ENCODE results near the gene NTRK2.

Gene NTRK2

DNA sequence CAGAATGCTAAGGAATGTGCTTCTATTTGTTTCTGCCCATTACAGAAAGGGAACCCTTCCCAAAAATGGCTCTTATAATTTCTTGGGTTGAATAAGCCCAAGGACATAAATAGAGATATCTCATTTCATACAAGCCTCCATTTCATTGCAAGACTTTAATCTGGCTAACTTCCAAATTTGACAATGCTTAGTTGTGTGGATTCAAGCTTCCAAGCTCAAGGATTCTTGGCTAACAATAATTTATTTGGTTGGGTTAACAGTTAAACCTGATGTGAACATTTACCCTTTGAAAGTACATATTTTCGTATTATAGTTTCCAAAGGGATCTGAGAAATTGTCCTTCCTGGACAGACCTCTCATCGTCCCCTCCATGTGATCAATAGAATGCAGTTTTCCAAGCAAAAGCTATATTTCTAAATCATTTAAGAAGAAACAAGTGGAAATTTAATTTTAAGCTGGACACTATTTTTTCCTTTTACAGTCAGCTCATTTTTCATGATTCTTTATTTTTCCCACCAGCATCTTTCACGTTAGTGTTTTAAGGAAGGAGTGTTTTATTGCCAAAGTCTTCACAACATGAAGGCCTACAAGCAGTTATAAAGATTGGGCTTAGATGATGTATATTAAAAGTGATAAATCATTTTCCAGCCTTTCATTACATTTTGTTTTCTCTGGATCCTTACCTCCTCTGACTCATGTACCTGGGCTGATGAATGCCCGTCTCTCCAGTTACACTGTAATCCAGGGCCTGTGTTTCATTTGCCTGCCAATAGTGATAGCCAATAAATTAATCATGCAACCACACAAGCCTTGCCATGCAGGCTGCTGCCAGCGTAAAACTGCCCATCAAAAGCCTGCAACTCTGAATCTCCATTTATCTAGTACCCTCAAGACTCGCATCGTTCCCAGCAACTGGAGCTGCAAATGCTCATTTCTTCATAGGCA, 176.7 kb downstream of the NTRK2 start:
- in situ Hi-C loops (cut with MboI; ENCODE audit: low sequenced_read_pairs), result no loop called here

DNA sequence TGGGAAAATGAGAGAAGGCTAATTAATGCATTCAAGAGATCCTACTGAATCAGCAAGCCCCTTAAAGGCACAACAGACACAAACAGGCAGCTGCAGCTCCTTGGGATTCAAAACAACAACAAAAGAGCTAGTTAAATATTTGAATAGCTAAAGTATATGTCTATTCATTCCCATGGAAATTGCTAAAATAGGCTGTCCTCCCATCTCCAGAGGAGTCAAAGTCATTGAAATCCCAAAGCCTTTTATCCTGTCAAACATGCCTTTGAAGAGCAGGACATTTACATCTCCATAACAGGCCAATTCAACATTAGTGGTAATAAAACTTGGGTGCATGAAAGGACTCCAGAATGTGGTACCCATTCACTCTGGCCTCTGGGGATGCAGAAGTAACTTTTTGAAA, 177.4 kb downstream of the NTRK2 start:
- in situ Hi-C loops (cut with MboI; ENCODE audit: low sequenced_read_pairs), result no loop called here

- in situ Hi-C loops (cut with MboI; ENCODE audit: low sequenced_read_pairs), result no loop called here
Observed at GRCh38 chr9:84849049-84849448, 179.5 kb downstream of the NTRK2 start.

GRCh38 chr9:84850830-84851392, 181.4 kb downstream of the NTRK2 start:
- in situ Hi-C loops (cut with MboI; ENCODE audit: low sequenced_read_pairs), result no loop called here

GRCh38 chr9:84851935-84852585, 182.5 kb downstream of the NTRK2 start:
- in situ Hi-C loops (cut with MboI; ENCODE audit: low sequenced_read_pairs), result no loop called here

- in situ Hi-C loops (cut with MboI; ENCODE audit: low sequenced_read_pairs), result no loop called here
Observed at GRCh38 chr9:84852617-84853301, 183.2 kb downstream of the NTRK2 start.

DNA sequence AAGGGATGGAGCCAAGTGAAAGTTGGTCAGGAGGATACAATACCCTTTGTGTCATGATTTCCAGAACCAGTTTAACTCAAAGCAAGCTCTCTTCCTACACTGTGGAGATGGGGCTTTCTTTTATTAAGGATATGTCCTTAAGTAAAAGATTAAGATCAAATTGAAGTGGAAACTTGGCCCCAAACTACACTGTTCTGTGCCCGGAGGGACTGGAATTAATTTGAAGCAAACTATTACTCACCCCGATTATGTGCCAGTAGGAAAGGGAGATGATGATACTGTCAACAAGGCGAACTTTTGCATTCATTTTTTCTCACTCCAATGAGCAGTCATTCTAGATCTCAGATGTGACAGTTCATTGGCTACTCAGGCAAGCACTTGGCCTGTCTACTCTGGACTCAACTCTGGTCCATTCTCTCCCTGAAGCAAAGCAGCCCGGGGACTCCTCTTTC, 186.7 kb downstream of the NTRK2 start:
- in situ Hi-C loops (cut with MboI; ENCODE audit: low sequenced_read_pairs), result no loop called here

- in situ Hi-C loops (cut with MboI; ENCODE audit: low sequenced_read_pairs), result no loop called here
Observed at GRCh38 chr9:84857211-84857610, 187.7 kb downstream of the NTRK2 start.

DNA sequence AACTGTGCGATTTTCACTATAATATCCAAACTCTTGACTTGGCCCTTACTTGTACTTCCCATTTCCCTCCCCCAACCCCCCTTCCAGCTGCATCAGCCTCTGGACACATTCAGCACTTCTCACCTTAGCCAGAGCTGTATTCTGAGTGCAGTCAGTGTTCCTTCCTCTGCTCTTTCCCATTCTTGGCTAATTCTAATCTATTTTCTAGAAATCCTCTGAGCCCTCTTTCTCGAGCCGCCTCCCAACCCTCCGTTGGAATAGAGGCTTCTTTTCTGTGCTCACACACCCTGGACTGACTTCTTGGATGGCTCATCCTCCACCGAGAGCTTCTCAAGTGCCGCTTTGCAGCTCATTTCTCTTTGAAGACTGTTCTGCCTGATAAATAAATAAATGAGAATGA, 188.8 kb downstream of the NTRK2 start:
- in situ Hi-C loops (cut with MboI; ENCODE audit: low sequenced_read_pairs), result no loop called here

DNA sequence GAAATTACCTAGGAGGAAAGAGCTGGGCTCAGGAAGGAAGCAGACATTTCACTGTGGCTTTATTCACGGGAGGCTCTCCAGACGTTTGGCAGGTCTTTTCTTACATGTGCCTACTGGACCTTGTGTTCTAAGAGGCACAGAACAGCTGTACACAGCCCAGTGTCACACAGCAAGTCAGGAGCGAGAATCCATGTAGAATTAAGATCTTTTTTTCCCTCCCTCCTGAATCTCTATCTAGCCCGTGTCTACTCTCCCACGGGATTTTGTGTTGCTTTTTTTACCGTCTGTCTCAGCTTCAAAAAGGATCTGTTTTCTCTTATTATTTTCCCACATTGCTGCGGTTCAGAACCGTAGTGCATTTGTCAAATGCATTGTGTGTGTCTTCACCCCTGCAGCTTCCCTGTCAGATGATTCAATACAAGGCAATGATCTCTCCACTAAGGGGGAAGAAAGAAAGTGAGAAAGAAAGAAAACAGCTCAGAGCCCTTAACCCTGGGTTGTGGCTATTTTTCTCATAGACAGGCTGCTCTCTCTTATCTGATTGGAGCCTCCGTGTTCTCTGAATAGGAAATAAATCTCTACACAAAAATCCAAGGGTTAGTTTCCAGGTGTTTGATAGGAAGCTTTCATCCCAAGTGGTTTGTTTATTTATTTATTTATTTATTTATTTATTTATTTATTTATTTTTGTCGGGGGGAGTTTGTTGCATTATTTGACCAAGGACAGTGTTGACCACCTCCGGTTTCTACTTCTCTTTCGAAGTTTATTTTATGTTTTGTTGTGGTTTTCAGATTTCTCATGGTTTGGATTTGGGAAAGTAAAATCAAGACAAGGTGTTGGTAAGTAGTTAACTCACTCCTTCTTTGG, 191.0 kb downstream of the NTRK2 start:
- in situ Hi-C loops (cut with MboI; ENCODE audit: low sequenced_read_pairs), result no loop called here

DNA sequence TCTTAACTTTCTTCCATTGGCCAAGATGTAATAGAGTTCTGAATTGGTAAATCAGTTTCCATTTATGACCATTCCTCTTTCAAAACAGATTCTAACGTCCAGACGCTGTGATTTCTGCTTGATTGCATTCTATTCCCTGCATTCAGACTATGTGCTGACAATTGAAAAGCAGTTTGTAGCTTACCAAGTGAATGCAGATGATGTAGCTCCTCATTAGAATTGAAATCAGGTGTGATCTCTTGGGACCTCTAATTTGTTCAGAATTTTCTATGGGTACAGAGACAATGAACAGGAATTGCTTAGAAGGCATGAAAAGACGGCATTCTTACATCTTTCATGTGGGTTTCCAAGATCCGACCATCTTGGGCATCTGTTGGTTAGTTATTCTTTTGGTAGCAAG, 191.9 kb downstream of the NTRK2 start:
- in situ Hi-C loops (cut with MboI; ENCODE audit: low sequenced_read_pairs), result no loop called here

DNA sequence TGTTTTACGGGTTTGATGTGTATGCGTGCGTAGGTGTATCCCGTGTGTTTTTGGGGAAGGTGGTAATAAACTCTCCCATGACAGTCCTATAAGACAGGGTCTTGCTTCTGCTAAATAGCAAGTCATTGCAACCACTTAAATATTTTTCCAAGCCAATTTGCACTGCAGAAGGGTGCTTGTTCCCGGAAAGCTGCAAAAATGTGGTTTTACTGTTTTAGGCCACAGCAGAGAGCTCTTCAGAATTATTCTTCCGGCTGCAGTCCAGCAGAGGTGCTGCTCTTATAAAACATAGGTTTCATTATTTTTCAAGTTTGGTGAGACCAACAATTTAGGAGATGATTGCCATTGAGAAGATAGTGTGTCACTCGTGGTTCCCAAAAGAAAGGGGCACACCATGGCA, 192.8 kb downstream of the NTRK2 start:
- in situ Hi-C loops (cut with MboI; ENCODE audit: low sequenced_read_pairs), result no loop called here

DNA sequence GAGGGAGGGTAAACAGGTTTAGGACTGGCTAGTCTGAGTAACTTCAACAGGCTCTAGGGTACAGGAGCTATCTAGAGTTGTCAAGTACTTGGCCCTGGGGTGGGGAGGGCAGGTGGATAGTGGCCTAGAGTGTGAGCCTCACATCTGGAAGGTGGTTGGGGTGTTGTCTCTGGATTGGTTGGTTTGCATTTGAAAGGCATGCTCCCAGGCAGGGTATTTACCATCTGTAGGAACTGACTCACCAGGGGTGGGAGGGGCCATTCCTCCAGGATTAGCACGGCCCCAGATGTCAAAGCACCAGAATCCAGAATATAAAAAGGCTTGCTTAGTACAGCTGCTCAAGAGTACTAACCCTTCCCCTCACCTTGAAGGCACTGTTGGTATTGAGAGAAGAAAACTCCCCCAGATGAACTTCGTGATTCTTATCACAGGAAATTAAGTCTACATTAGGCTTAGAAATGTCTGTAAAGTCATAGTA, 193.3 kb downstream of the NTRK2 start:
- in situ Hi-C loops (cut with MboI; ENCODE audit: low sequenced_read_pairs), result no loop called here

DNA sequence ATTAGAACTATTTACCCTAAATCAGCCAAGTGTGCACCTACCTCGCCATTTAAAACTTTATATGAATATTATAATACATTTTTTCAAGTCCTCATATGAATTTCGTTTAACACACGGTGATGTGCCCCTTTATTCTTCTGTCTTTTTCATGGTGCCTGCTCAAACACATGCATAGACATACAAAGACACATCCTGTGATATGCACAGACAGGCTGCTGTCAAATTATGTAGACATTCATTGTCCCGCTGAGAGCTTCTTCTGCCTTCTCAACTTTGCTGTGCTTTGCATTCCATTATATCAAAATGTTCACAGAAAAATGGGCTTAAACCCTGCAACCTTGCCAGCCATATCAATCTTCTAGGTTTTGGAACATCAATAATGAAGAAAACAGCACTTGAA, 193.8 kb downstream of the NTRK2 start:
- in situ Hi-C loops (cut with MboI; ENCODE audit: low sequenced_read_pairs), result no loop called here

GRCh38 chr9:84866396-84867175, 197.1 kb downstream of the NTRK2 start:
- in situ Hi-C loops (cut with MboI; ENCODE audit: low sequenced_read_pairs), result no loop called here

DNA sequence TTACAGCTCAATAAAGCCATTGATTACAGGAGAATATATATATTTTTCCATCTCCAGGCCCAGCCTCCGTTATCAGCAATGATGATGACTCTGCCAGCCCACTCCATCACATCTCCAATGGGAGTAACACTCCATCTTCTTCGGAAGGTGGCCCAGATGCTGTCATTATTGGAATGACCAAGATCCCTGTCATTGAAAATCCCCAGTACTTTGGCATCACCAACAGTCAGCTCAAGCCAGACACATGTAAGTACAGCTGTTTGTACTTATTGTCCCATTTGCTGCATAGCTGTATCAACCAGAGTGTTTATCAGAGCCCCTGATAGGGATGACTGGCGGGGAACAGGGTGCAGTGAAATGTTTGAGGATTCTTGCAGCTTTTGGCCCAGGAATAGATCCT, 197.7 kb downstream of the NTRK2 start:
- in situ Hi-C loops (cut with MboI; ENCODE audit: low sequenced_read_pairs), result no loop called here

DNA sequence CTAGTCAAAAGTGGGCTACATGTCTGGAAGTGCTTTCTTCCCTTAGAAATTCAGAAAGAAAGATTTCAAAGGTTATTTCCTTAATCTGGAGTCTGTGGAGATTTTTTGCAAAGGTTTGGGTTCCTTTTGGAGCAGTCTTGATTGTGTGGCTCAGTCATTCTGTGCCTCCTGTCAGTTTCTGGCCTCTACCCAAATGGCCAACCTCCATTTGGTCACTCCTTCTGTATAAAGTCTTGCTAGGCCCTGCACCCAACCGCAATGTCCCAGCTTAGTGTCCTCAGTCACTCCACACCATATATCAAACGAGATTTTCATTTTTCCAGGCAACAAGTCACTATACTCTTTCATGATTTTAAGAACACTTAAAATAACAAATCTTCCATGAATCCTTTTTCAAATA, 199.6 kb downstream of the NTRK2 start:
- in situ Hi-C loops (cut with MboI; ENCODE audit: low sequenced_read_pairs), result no loop called here

DNA sequence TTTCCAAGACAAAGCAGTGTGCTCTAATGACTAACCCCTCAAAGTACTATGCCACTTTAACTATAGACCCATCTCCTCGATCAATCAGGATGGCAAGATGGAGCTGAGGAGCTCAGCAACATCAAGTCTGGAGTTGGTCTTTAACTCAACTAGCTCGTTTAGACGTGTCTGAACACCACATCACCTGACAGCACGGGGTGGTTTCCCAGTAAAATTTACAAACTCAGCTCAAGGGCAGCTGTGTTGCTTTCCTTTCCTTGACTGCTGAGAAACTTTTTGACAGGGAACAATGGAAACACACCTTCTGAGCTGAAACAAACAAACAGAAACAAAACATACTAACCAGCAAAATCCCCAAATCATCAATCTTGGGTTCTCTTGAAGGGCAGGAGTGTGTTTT, 202.5 kb downstream of the NTRK2 start:
- in situ Hi-C loops (cut with MboI; ENCODE audit: low sequenced_read_pairs), result no loop called here

- in situ Hi-C loops (cut with MboI; ENCODE audit: low sequenced_read_pairs), result no loop called here
Observed at GRCh38 chr9:84874022-84874421, 204.5 kb downstream of the NTRK2 start.
